ENCODE data around the gene MN1.

Gene MN1

DNA sequence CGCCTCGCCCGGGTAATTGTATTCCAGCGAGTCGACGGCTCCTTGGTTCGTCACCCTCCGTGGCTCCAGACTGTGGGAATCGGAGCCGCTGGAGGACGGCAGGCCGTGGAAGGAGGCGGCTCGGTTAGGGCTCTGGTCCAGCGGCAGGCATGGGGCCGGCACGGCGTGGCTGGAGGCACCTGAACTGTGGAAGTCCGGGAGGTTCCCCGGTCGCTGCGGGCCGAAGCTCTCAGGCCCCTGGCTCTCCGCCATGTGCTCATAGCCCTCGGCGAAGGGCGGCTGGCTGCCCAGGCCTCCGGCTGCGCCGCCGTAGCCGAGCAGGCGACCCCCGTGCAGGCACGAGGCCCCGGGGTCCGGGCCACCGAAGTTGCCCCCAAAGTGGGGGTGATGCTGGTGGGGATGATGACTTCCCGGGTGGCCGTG, 1.7 kb downstream of the MN1 start:
- TF ChIP-seq RARB (CRISPR knock-in tag; IDR thresholded peaks at IDR 0.05) = no peak
- no peak for TF ChIP-seq ESRRG (CRISPR knock-in tag; IDR thresholded peaks at IDR 0.05)
- no peak for TF ChIP-seq ZNF8 (CRISPR knock-in tag; IDR thresholded peaks at IDR 0.05)
- TF ChIP-seq TOX (CRISPR knock-in tag; IDR thresholded peaks at IDR 0.05; ENCODE audit: borderline replicate concordance) = no peak
- no peak for TF ChIP-seq CSDC2 (CRISPR knock-in tag; IDR thresholded peaks at IDR 0.05)
- TF ChIP-seq, protein P1, sequence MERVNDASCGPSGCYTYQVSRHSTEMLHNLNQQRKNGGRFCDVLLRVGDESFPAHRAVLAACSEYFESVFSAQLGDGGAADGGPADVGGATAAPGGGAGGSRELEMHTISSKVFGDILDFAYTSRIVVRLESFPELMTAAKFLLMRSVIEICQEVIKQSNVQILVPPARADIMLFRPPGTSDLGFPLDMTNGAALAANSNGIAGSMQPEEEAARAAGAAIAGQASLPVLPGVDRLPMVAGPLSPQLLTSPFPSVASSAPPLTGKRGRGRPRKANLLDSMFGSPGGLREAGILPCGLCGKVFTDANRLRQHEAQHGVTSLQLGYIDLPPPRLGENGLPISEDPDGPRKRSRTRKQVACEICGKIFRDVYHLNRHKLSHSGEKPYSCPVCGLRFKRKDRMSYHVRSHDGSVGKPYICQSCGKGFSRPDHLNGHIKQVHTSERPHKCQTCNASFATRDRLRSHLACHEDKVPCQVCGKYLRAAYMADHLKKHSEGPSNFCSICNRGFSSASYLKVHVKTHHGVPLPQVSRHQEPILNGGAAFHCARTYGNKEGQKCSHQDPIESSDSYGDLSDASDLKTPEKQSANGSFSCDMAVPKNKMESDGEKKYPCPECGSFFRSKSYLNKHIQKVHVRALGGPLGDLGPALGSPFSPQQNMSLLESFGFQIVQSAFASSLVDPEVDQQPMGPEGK (CRISPR knock-in tag; IDR thresholded peaks at IDR 0.05; ENCODE audit: borderline replicate concordance) = no peak
- TF ChIP-seq, protein P2, sequence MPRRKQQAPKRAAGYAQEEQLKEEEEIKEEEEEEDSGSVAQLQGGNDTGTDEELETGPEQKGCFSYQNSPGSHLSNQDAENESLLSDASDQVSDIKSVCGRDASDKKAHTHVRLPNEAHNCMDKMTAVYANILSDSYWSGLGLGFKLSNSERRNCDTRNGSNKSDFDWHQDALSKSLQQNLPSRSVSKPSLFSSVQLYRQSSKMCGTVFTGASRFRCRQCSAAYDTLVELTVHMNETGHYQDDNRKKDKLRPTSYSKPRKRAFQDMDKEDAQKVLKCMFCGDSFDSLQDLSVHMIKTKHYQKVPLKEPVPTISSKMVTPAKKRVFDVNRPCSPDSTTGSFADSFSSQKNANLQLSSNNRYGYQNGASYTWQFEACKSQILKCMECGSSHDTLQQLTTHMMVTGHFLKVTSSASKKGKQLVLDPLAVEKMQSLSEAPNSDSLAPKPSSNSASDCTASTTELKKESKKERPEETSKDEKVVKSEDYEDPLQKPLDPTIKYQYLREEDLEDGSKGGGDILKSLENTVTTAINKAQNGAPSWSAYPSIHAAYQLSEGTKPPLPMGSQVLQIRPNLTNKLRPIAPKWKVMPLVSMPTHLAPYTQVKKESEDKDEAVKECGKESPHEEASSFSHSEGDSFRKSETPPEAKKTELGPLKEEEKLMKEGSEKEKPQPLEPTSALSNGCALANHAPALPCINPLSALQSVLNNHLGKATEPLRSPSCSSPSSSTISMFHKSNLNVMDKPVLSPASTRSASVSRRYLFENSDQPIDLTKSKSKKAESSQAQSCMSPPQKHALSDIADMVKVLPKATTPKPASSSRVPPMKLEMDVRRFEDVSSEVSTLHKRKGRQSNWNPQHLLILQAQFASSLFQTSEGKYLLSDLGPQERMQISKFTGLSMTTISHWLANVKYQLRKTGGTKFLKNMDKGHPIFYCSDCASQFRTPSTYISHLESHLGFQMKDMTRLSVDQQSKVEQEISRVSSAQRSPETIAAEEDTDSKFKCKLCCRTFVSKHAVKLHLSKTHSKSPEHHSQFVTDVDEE (CRISPR knock-in tag; IDR thresholded peaks at IDR 0.05) = no peak
- TF ChIP-seq OSR1 (CRISPR knock-in tag; IDR thresholded peaks at IDR 0.05) = no peak
- TF ChIP-seq ARNTL (CRISPR knock-in tag; IDR thresholded peaks at IDR 0.05; ENCODE audit: borderline replicate concordance, low read depth) = no peak
- TF ChIP-seq TCF4 (CRISPR knock-in tag; IDR thresholded peaks at IDR 0.05; ENCODE audit: borderline replicate concordance) = no peak
- no peak for TF ChIP-seq BACH2 (CRISPR knock-in tag; IDR thresholded peaks at IDR 0.05; ENCODE audit: borderline replicate concordance)
- no peak for TF ChIP-seq ZFP3 (CRISPR knock-in tag; IDR thresholded peaks at IDR 0.05)
- no peak for TF ChIP-seq PPARA (CRISPR knock-in tag; IDR thresholded peaks at IDR 0.05; ENCODE audit: borderline replicate concordance)
- no peak for ATAC-seq

DNA sequence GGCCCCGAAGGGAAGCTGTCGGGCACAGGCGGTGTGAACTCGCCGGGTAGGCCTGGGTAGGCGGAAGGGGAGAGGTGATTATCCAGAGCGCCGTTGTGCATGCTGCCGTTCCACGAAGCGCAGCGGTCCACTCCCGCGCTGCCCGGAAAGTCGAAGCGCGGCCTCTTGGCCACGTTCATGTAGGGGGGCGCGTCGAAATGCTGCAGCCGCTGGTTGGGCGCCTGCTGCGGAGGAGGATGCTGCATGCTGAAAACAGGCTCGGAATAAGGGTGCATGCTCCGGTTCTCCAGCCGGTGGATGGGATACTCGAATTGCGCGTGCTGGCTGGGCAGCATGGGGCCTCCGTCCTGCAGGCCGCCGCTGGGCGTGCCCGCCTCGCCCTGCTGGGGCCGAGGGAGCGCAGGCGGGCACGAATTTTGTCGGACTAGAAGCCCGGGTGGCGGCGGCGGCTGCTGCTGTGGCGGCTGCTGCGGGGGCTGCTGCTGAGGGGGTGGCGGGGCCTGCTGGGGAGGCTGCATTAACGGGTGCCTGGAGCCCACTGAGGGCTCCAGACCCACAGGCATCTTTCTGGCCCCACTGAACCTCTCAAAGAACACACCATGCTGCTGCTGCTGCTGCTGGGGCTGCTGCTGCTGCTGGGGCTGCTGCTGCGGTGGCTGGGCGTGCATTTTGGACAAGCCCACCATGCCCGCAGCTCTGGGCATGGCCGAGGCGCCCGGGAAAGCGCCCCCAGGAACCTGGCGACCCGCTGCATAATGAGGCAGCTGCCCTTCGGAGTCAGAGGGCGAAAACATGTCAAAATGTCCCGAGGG, 2.3 kb downstream of the MN1 start:
- no peak for TF ChIP-seq ZNF8 (CRISPR knock-in tag; IDR thresholded peaks at IDR 0.05)
- no peak for TF ChIP-seq CSDC2 (CRISPR knock-in tag; IDR thresholded peaks at IDR 0.05)
- TF ChIP-seq OSR1 (CRISPR knock-in tag; IDR thresholded peaks at IDR 0.05) = no peak
- TF ChIP-seq ZC3H10 (CRISPR knock-in tag; IDR thresholded peaks at IDR 0.05) = no peak
- TF ChIP-seq, protein P1 (CRISPR knock-in tag; IDR thresholded peaks at IDR 0.05; ENCODE audit: borderline replicate concordance) = no peak
- TF ChIP-seq TOX (CRISPR knock-in tag; IDR thresholded peaks at IDR 0.05; ENCODE audit: borderline replicate concordance) = no peak
- no peak for TF ChIP-seq ZFP30 (CRISPR knock-in tag; IDR thresholded peaks at IDR 0.05)
- TF ChIP-seq, protein P2 (CRISPR knock-in tag; IDR thresholded peaks at IDR 0.05) = no peak
- TF ChIP-seq ZNF70 (CRISPR knock-in tag; IDR thresholded peaks at IDR 0.05) = no peak
- no peak for TF ChIP-seq ESRRG (CRISPR knock-in tag; IDR thresholded peaks at IDR 0.05)
- ATAC-seq = no peak

DNA sequence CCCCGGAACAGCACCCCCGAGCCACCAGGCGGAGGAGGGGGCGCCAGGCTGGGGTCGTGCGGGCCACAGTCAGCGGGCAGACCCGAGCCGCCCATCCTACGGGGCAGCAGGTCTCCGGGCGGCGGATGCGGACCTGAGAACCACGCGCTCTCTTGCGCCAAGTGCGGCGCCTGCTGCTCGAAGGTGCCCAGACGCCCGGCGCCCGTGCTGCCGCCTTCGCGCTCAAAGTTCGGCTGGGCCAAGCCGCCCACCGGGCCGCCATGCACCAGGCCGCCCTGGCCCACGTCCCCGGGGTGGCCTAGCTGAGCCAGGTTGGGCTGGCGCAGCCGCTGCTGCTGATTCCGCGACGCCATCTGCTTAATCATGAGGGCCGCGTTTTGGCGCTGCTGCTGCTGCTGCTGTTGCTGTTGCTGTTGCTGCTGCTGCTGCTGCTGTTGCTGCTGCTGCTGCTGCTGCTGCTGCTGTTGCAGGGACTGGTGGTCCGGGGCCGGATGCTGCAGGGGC, 3.0 kb downstream of the MN1 start:
- ATAC-seq = no peak
- no peak for TF ChIP-seq BACH2 (CRISPR knock-in tag; IDR thresholded peaks at IDR 0.05; ENCODE audit: borderline replicate concordance)
- TF ChIP-seq, protein P1 (CRISPR knock-in tag; IDR thresholded peaks at IDR 0.05; ENCODE audit: borderline replicate concordance) = no peak
- TF ChIP-seq ISL1 (CRISPR knock-in tag; IDR thresholded peaks at IDR 0.05) = no peak
- TF ChIP-seq CSDC2 (CRISPR knock-in tag; IDR thresholded peaks at IDR 0.05) = no peak
- TF ChIP-seq SNAI2 (CRISPR knock-in tag; IDR thresholded peaks at IDR 0.05) = no peak
- TF ChIP-seq GLIS3 (CRISPR knock-in tag; IDR thresholded peaks at IDR 0.05) = no peak
- no peak for TF ChIP-seq ZNF565 (CRISPR knock-in tag; conservative IDR thresholded peaks at IDR 0.05; ENCODE audit: low read depth)
- TF ChIP-seq, protein P3, sequence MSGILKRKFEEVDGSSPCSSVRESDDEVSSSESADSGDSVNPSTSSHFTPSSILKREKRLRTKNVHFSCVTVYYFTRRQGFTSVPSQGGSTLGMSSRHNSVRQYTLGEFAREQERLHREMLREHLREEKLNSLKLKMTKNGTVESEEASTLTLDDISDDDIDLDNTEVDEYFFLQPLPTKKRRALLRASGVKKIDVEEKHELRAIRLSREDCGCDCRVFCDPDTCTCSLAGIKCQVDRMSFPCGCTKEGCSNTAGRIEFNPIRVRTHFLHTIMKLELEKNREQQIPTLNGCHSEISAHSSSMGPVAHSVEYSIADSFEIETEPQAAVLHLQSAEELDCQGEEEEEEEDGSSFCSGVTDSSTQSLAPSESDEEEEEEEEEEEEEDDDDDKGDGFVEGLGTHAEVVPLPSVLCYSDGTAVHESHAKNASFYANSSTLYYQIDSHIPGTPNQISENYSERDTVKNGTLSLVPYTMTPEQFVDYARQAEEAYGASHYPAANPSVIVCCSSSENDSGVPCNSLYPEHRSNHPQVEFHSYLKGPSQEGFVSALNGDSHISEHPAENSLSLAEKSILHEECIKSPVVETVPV (CRISPR knock-in tag; IDR thresholded peaks at IDR 0.05) = no peak
- no peak for TF ChIP-seq ZNF70 (CRISPR knock-in tag; IDR thresholded peaks at IDR 0.05)
- TF ChIP-seq, protein P4, sequence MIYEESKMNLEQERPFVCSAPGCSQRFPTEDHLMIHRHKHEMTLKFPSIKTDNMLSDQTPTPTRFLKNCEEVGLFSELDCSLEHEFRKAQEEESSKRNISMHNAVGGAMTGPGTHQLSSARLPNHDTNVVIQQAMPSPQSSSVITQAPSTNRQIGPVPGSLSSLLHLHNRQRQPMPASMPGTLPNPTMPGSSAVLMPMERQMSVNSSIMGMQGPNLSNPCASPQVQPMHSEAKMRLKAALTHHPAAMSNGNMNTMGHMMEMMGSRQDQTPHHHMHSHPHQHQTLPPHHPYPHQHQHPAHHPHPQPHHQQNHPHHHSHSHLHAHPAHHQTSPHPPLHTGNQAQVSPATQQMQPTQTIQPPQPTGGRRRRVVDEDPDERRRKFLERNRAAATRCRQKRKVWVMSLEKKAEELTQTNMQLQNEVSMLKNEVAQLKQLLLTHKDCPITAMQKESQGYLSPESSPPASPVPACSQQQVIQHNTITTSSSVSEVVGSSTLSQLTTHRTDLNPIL (CRISPR knock-in tag; IDR thresholded peaks at IDR 0.05; ENCODE audit: low read depth) = no peak
- no peak for TF ChIP-seq ZFP3 (CRISPR knock-in tag; IDR thresholded peaks at IDR 0.05)

All from SK-N-SH treated with all-trans-retinoic acid at 6 μM for 48 hours (cell line).